WTC11 (cell line): ENCODE data around the gene FTH1.

Source experiments
- FOXK1 ChIP-seq: sonication (generic); formaldehyde crosslinking; IDR thresholded peaks from 2 replicates; pipeline ENCODE4 v1.8.0; 2022; ENCODE audit warnings: mild to moderate bottlenecking, moderate library complexity, missing genetic modification reagents
- SP1 ChIP-seq: sonication (generic); formaldehyde crosslinking; conservative IDR thresholded peaks from 2 replicates; pipeline ENCODE4 v1.8.1; 2022; ENCODE audit warnings: missing genetic modification reagents
- TEAD4 ChIP-seq: sonication (generic); formaldehyde crosslinking; IDR thresholded peaks from 2 replicates; pipeline ENCODE4 v1.8.0; 2022; ENCODE audit warnings: mild to moderate bottlenecking, missing genetic modification reagents
- ZNF263 ChIP-seq: sonication (generic); formaldehyde crosslinking; IDR thresholded peaks from 2 replicates; pipeline ENCODE4 v1.8.1; 2022; ENCODE audit warnings: low read depth, mild to moderate bottlenecking, moderate library complexity, missing genetic modification reagents
- TF ChIP-seq, protein P1 (sequence below): sonication (generic); formaldehyde crosslinking; IDR thresholded peaks from 2 replicates; pipeline ENCODE4 v1.8.1; 2022; ENCODE audit warnings: mild to moderate bottlenecking, missing genetic modification reagents, moderate library complexity, borderline replicate concordance
- TF ChIP-seq, protein P2 (sequence below): fragments of 200-600 bp; IDR thresholded peaks from 2 replicates; pipeline ENCODE4 v1.8.0; 2022; ENCODE audit warnings: antibody characterized with exemption
- TF ChIP-seq, protein P3 (sequence below): sonication (generic); formaldehyde crosslinking; IDR thresholded peaks from 2 replicates; pipeline ENCODE4 v1.8.0; 2022; ENCODE audit warnings: mild to moderate bottlenecking, missing genetic modification reagents
- TF ChIP-seq, protein P4 (sequence below): sonication (generic); formaldehyde crosslinking; IDR thresholded peaks from 2 replicates; pipeline ENCODE4 v1.8.1; 2022; ENCODE audit warnings: low read depth, missing genetic modification reagents, borderline replicate concordance

DNA sequence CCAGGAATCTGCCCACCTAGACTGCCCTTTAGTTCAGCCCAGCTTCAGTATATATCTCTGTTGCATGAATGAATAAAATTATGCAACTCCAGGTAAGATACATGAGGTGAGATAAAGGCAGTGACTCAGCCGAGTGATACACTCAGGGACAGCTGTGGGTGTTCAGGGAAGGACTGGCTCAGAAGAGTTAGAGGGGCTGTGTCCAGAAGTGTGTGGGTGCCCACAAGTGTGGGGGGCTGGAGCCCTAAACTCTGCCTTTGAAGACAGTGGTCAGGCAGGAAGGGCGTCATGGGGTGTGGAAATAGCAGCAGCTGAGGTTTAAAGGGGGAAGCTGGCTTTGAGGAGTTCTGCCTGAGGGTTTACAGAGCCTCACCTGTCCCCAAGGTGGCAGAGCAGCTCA, 8.3 kb downstream of the FTH1 start:
- TF ChIP-seq, protein P1, sequence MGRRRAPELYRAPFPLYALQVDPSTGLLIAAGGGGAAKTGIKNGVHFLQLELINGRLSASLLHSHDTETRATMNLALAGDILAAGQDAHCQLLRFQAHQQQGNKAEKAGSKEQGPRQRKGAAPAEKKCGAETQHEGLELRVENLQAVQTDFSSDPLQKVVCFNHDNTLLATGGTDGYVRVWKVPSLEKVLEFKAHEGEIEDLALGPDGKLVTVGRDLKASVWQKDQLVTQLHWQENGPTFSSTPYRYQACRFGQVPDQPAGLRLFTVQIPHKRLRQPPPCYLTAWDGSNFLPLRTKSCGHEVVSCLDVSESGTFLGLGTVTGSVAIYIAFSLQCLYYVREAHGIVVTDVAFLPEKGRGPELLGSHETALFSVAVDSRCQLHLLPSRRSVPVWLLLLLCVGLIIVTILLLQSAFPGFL (CRISPR knock-in tag), result no peak
- TF ChIP-seq, protein P2, sequence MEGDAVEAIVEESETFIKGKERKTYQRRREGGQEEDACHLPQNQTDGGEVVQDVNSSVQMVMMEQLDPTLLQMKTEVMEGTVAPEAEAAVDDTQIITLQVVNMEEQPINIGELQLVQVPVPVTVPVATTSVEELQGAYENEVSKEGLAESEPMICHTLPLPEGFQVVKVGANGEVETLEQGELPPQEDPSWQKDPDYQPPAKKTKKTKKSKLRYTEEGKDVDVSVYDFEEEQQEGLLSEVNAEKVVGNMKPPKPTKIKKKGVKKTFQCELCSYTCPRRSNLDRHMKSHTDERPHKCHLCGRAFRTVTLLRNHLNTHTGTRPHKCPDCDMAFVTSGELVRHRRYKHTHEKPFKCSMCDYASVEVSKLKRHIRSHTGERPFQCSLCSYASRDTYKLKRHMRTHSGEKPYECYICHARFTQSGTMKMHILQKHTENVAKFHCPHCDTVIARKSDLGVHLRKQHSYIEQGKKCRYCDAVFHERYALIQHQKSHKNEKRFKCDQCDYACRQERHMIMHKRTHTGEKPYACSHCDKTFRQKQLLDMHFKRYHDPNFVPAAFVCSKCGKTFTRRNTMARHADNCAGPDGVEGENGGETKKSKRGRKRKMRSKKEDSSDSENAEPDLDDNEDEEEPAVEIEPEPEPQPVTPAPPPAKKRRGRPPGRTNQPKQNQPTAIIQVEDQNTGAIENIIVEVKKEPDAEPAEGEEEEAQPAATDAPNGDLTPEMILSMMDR, result no peak
- TF ChIP-seq, protein P3, sequence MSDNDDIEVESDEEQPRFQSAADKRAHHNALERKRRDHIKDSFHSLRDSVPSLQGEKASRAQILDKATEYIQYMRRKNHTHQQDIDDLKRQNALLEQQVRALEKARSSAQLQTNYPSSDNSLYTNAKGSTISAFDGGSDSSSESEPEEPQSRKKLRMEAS (CRISPR knock-in tag), result no peak
- TF ChIP-seq, protein P4, sequence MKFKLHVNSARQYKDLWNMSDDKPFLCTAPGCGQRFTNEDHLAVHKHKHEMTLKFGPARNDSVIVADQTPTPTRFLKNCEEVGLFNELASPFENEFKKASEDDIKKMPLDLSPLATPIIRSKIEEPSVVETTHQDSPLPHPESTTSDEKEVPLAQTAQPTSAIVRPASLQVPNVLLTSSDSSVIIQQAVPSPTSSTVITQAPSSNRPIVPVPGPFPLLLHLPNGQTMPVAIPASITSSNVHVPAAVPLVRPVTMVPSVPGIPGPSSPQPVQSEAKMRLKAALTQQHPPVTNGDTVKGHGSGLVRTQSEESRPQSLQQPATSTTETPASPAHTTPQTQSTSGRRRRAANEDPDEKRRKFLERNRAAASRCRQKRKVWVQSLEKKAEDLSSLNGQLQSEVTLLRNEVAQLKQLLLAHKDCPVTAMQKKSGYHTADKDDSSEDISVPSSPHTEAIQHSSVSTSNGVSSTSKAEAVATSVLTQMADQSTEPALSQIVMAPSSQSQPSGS (CRISPR knock-in tag), result no peak
- TF ChIP-seq SP1 (CRISPR knock-in tag) (no peak), FOXK1 (CRISPR knock-in tag) (no peak), TEAD4 (CRISPR knock-in tag) (no peak), ZNF263 (CRISPR knock-in tag) (no peak)
